ENCODE data around the gene CNN3.

Gene CNN3

GRCh38 chr1:94922761-94923331, 4.1 kb downstream of the CNN3 start:
- DNase-seq = no peak

GRCh38 chr1:94921977-94922376, 4.9 kb downstream of the CNN3 start:
- DNase-seq = no peak

- no peak for DNase-seq
These were observed 6.8 kb downstream of the CNN3 start for GRCh38 chr1:94920061-94920460.

- no peak for DNase-seq
These were observed 7.5 kb downstream of the CNN3 start for GRCh38 chr1:94919241-94920030.

- no peak for DNase-seq
These were observed 9.7 kb downstream of the CNN3 start for GRCh38 chr1:94917251-94917650.

- no peak for DNase-seq
These were observed 14.4 kb downstream of the CNN3 start for GRCh38 chr1:94912263-94913184.

GRCh38 chr1:94909486-94909885, 17.4 kb downstream of the CNN3 start:
- no peak for DNase-seq

- DNase-seq = no peak
These were observed 17.9 kb downstream of the CNN3 start for GRCh38 chr1:94908965-94909364.

GRCh38 chr1:94908190-94908589, 18.7 kb downstream of the CNN3 start:
- DNase-seq = no peak

GRCh38 chr1:94907136-94907535, 19.8 kb downstream of the CNN3 start:
- DNase-seq = no peak

- DNase-seq = no peak
These were observed 20.5 kb downstream of the CNN3 start for GRCh38 chr1:94906382-94906781.

GRCh38 chr1:94905207-94905606, 21.7 kb downstream of the CNN3 start:
- no peak for DNase-seq

GRCh38 chr1:94903280-94904009, 23.5 kb downstream of the CNN3 start:
- DNase-seq = no peak

- DNase-seq = no peak
These were observed 25.1 kb downstream of the CNN3 start for GRCh38 chr1:94901841-94902240.

GRCh38 chr1:94899756-94900155, 27.2 kb downstream of the CNN3 start:
- DNase-seq = no peak

- DNase-seq = no peak
These were observed 28.2 kb downstream of the CNN3 start for GRCh38 chr1:94898491-94899385.

GRCh38 chr1:94895518-94895917, 31.4 kb downstream of the CNN3 start:
- DNase-seq = no peak

GRCh38 chr1:94894630-94895029, 32.3 kb downstream of the CNN3 start:
- DNase-seq = no peak

GRCh38 chr1:94892604-94893254, 34.2 kb downstream of the CNN3 start:
- DNase-seq = no peak

GRCh38 chr1:94888201-94888600, 38.7 kb downstream of the CNN3 start:
- no peak for DNase-seq

GRCh38 chr1:94887603-94888171, 39.2 kb downstream of the CNN3 start:
- no peak for DNase-seq

Measured in NCI-H524 treated with DMSO at 0.1 percent for 48 hours (cell line).